Measurements from ENCODE around the gene RABGEF1. TPM values are rescaled to one million over a fixed set of nuclear protein-coding genes. Genes with fewer than 3 reads are reported as not detected.

Gene RABGEF1
- total RNA-seq, 1 donor from 2014 or later: 21.8 TPM

DNA sequence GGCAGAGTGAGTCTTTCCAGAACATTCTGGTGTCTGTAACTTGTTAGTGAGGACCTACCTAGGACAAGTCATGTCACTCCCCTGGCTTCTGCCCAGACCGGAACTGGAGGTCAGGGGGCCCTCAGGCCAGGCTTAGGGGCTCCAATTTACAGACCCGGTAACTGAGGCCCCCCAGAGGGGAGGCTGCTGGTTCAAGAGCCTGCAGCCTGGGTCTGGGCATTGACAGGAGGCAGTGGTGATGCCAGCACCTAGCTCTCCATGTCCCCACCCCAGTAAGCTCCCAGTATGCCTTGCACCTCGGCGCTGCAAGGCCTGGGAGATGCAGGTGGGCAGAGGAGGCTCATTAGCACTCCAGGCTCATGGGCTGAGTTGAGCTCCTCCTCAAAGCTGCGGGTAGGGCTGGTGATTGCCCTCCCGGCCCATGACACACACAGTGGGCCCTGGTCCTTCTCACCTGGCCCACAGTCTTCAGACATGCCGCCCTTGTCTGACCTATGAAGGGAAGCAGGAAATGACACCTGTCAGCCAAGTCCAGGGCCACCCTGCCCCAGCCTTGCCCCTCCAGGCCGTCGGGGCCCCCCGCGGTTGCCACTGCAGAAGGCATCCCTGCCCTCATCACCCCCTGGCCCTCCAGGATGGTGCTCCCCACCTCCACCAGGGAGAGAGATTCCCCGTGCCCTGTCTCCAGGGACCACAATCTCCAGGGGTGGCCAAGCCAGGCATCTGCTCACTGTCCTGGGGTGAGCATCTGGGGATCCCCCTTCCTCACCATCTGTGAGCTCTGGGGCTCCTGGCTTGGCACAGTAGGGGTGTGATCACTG, 92.2 kb downstream of the RABGEF1 start:
- Mint-ChIP-seq H3K9me3 (peaks cover 3% of the 10 kb centered on the region), H3K4me1 (no peaks in the 10 kb centered on the region), H3K27ac (no peak overlapping the region), H3K4me3 (no peak overlapping the region), H3K36me3 (no peaks in the 10 kb centered on the region), H3K27me3 (ENCODE audit: low read depth) (no peaks in the 10 kb centered on the region)
- TF ChIP-seq, protein P1, sequence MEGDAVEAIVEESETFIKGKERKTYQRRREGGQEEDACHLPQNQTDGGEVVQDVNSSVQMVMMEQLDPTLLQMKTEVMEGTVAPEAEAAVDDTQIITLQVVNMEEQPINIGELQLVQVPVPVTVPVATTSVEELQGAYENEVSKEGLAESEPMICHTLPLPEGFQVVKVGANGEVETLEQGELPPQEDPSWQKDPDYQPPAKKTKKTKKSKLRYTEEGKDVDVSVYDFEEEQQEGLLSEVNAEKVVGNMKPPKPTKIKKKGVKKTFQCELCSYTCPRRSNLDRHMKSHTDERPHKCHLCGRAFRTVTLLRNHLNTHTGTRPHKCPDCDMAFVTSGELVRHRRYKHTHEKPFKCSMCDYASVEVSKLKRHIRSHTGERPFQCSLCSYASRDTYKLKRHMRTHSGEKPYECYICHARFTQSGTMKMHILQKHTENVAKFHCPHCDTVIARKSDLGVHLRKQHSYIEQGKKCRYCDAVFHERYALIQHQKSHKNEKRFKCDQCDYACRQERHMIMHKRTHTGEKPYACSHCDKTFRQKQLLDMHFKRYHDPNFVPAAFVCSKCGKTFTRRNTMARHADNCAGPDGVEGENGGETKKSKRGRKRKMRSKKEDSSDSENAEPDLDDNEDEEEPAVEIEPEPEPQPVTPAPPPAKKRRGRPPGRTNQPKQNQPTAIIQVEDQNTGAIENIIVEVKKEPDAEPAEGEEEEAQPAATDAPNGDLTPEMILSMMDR (IDR thresholded peaks at IDR 0.05; ENCODE audit: unreplicated experiment): no peak
- DNase-seq (ENCODE audit: low spot score in 2 of 2, unreplicated experiment in 2 of 2): no peak

DNA sequence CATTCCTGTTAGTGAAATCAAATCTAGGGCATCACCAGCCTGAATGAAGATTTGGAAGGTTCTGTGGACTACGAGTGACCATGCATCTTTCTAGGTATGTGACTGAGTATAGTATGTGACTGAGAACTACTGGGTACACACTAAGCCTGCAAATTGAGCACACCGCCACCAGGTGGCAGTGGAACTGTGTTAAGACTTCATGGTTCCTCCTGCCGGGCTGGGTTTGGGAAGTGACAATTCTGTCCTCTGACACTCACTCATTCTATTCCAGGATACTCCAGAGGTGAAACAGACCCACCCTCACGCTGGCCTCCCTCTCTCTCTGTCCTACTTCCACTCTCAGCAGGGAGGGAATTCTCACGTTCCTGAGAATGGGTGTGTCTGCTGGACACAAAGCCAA, 96.5 kb downstream of the RABGEF1 start:
- DNase-seq (ENCODE audit: low spot score in 2 of 2, unreplicated experiment in 2 of 2): no peak
- Mint-ChIP-seq H3K27me3 (ENCODE audit: low read depth) (no peaks in the 10 kb centered on the region), H3K4me1 (no peaks in the 10 kb centered on the region), H3K9me3 (peaks cover 3% of the 10 kb centered on the region), H3K4me3 (no peak overlapping the region), H3K36me3 (no peaks in the 10 kb centered on the region), H3K27ac (no peak overlapping the region)
- TF ChIP-seq, protein P1 (IDR thresholded peaks at IDR 0.05; ENCODE audit: unreplicated experiment): peak; percentile 50

DNA sequence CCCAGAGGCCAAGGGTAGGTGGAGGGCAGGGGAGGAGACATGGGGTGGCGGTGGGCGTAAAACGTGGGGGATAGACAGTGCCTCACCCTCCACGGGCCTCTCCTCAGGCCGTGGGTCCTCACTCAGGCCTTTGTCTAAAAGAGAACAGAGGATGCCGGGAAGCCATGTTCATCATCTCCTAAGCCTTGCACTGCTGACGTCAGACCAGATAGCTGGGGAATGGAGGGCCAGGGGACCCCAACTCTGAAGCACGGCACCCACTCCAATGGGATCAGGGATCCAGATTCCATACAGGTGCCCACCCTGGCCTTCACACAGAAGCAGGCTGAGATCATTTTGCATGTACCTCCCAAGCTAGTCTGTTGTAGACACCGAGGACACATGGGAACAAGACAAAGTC, 97.1 kb downstream of the RABGEF1 start:
- TF ChIP-seq, protein P1 (IDR thresholded peaks at IDR 0.05; ENCODE audit: unreplicated experiment): no peak
- peaks cover 3% of the 10 kb centered on the region for H3K9me3 Mint-ChIP-seq
- DNase-seq (ENCODE audit: low spot score in 2 of 2, unreplicated experiment in 2 of 2): no peak

DNA sequence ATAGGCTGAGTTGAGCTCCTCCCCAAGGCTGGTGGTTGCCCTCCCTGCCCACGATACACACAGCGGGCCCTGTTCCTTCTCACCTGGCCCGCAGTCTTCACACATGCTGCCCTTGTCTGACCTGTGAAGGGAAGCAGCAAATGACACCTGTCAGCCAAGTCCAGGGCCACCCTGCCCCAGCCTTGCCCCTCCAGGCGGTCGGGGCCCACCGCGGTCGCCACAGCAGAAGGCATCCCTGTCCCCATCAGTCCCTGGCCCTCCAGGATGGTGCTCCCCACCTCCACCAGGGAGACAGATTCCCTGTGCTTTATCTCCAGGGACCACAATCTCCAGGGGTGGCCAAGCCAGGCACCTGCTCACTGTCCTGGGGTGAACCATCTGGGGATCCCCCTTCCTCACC, 99.3 kb downstream of the RABGEF1 start:
- peaks cover 2% of the 10 kb centered on the region for H3K27me3 Mint-ChIP-seq (ENCODE audit: low read depth)
- H3K27ac Mint-ChIP-seq: no peak overlapping the region
- H3K4me1 Mint-ChIP-seq: peaks cover 9% of the 10 kb centered on the region
- no peak overlapping the region for H3K4me3 Mint-ChIP-seq
- H3K36me3 Mint-ChIP-seq: no peaks in the 10 kb centered on the region
- DNase-seq (ENCODE audit: low spot score in 2 of 2, unreplicated experiment in 2 of 2): no peak
- H3K9me3 Mint-ChIP-seq: peaks cover 3% of the 10 kb centered on the region
- TF ChIP-seq, protein P1 (IDR thresholded peaks at IDR 0.05; ENCODE audit: unreplicated experiment): no peak

More for the DNA sequence above, 97.1 kb downstream of the RABGEF1 start:
- Mint-ChIP-seq H3K4me1 (no peaks in the 10 kb centered on the region), H3K36me3 (no peaks in the 10 kb centered on the region), H3K27me3 (ENCODE audit: low read depth) (no peaks in the 10 kb centered on the region), H3K4me3 (no peak overlapping the region), H3K27ac (no peak overlapping the region)

DNA sequence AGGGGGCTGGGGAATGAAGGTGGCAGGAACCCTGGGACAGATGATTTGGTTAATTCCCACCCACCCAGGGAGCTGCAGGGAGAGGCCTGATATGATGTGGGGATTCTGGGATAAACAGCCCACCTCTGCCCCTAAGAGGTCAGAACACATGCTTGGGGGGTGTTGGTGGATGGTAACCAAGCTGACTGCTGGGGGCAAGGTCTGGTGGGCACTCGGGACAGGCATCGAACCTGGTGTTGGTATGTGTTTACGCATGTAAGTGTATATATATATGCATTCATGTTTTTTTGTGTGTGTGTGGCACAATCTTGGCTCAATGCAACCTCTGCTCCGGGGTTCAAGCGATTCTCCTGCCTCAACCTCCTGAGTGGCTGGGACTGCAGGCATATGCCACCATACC, 99.8 kb downstream of the RABGEF1 start:
- DNase-seq (ENCODE audit: low spot score in 2 of 2, unreplicated experiment in 2 of 2): no peak
- Mint-ChIP-seq H3K9me3 (peaks cover 3% of the 10 kb centered on the region), H3K27me3 (ENCODE audit: low read depth) (peaks cover 2% of the 10 kb centered on the region), H3K36me3 (no peaks in the 10 kb centered on the region), H3K4me3 (no peak overlapping the region), H3K27ac (no peak overlapping the region), H3K4me1 (peaks cover 9% of the 10 kb centered on the region)
- TF ChIP-seq, protein P1 (IDR thresholded peaks at IDR 0.05; ENCODE audit: unreplicated experiment): no peak
